ENCODE results near the gene MORN2.
"Not testable (repeated sequence)": the region's sequence is repeated elsewhere in the genome, so short reads cannot be mapped to it uniquely, and the experiment has no call there.

The MORN2 gene

GRCh38 chr2:38827539-38828145, 48.1 kb upstream of the MORN2 start:
- H3K27ac ChIP-seq (ENCODE audit: extremely low read depth, low read depth, low read length); H3K9me3 ChIP-seq (ENCODE audit: control insufficient read depth, insufficient read depth, low read depth, low read length); H3K4me1 ChIP-seq (ENCODE audit: control insufficient read depth, insufficient read depth, low read length); CTCF ChIA-PET; H3K4me3 ChIP-seq (ENCODE audit: low read depth, low read length): not testable (repeated sequence)
- peak; percentile 63 for TF ChIP-seq ZNF398 (tag by site-specific recombination; IDR thresholded peaks at IDR 0.05)
- POLR2A ChIA-PET = interaction anchor here (2.5 kb wide), 1 partner anchor 76 kb away, joined by 14 read pairs; the partner anchor contains the start of gene SRSF7
- peaks cover 42 to 48% of the 10 kb centered on the region in 2 experiments for H3K36me3 ChIP-seq (ENCODE audit: control insufficient read depth in 2 of 2, insufficient read depth in 1 of 2, low read length in 2 of 2)

DNA sequence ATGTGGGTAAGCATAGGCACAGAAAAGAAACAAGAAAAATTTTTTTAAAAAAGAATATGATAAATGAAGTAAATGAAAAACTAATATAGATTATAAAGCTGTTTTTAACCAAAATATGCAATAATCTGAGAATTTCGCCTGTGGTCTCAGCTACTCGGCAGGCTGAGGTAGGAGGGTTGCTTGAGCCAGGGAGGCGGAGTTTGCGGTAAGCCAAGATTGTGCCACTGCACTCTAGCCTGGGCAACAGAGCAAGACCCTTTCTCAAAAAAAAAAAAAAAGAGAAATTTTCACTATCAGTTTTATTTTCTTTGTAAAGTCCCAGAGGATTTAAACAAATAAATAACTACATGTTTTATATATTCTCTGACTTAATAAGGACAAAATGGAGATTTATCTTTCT, 47.3 kb upstream of the MORN2 start:
- Histone ChIP-seq H3K36me3 (ENCODE audit: control insufficient read depth in 2 of 2, insufficient read depth in 1 of 2, low read length in 2 of 2) (peaks cover 36 to 48% of the 10 kb centered on the region in 2 experiments; a peak in 2 of 3 replicates), H3K27ac (ENCODE audit: extremely low read depth, low read depth, low read length) (no peak overlapping the region), H3K4me1 (ENCODE audit: control insufficient read depth, insufficient read depth, low read length) (no peaks in the 10 kb centered on the region), H3K4me3 (ENCODE audit: low read depth, low read length) (no peak overlapping the region), H3K9me3 (ENCODE audit: control insufficient read depth, insufficient read depth, low read depth, low read length) (no peaks in the 10 kb centered on the region)
- 0 out of 2 replicates have a peak, but pooled peaks have one; percentile 12 for TF ChIP-seq ZNF121 (tag by site-specific recombination; IDR thresholded peaks at IDR 0.05)
- TF ChIP-seq ZNF324 (tag by site-specific recombination; IDR thresholded peaks at IDR 0.05) = no peak
- POLR2A ChIA-PET = interaction anchor here (2.5 kb wide), 1 partner anchor 77 kb away, joined by 14 read pairs; the partner anchor contains the start of gene SRSF7
- CTCF ChIA-PET = interaction anchor here (0.6 kb wide), 2 partner anchors 247 to 266 kb away, joined by 3 to 4 read pairs; no protein-coding TSS in a partner anchor

DNA sequence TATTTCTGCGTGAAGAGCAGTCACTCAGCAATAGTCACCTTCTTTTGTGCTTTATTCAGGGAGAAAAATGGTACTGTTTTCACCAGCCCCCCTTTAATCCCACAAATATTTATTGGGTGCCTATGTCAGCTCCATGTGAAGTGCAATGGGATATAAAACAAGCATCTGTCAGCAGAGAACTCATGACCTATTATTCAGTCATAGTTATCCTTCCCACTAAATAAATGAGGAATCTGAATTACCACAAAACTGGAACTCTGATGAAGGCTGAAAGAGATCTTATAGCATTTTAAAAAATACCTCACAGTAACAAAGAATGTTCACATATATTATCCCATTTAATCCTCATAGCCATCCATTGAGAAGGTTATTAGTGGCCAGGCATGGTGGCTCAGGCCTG, 45.8 kb upstream of the MORN2 start:
- Histone ChIP-seq H3K4me1 (ENCODE audit: control insufficient read depth, insufficient read depth, low read length) (no peaks in the 10 kb centered on the region), H3K9me3 (ENCODE audit: control insufficient read depth, insufficient read depth, low read depth, low read length) (no peaks in the 10 kb centered on the region), H3K27ac (ENCODE audit: extremely low read depth, low read depth, low read length) (no peak overlapping the region), H3K4me3 (ENCODE audit: low read depth, low read length) (no peak overlapping the region), H3K36me3 (ENCODE audit: control insufficient read depth in 2 of 2, insufficient read depth in 1 of 2, low read length in 2 of 2) (peaks cover 34 to 46% of the 10 kb centered on the region in 2 experiments)
- ChIA-PET POLR2A (no interaction called here), CTCF (interaction anchor here (0.7 kb wide), 2 partner anchors 89 to 241 kb away, joined by 3 to 4 read pairs; no protein-coding TSS in a partner anchor)
- TF ChIP-seq GLI2 (tag by site-specific recombination; IDR thresholded peaks at IDR 0.05; ENCODE audit: borderline replicate concordance, low read depth) (no peak), ZNF514 (tag by site-specific recombination; IDR thresholded peaks at IDR 0.05) (no peak), ZIC2 (tag by site-specific recombination; IDR thresholded peaks at IDR 0.05) (no peak), ZNF341 (tag by site-specific recombination; IDR thresholded peaks at IDR 0.05; ENCODE audit: low read depth) (no peak), ZNF19 (tag by site-specific recombination; IDR thresholded peaks at IDR 0.05; ENCODE audit: low read depth) (no peak), ZNF776 (tag by site-specific recombination; IDR thresholded peaks at IDR 0.05; ENCODE audit: borderline replicate concordance) (no peak), WT1 (tag by site-specific recombination; IDR thresholded peaks at IDR 0.05) (no peak), KLF8 (tag by site-specific recombination; IDR thresholded peaks at IDR 0.05) (no peak), ZNF623 (tag by site-specific recombination; IDR thresholded peaks at IDR 0.05) (no peak), ZNF600 (tag by site-specific recombination; IDR thresholded peaks at IDR 0.05) (no peak)
- TF ChIP-seq, protein P1, sequence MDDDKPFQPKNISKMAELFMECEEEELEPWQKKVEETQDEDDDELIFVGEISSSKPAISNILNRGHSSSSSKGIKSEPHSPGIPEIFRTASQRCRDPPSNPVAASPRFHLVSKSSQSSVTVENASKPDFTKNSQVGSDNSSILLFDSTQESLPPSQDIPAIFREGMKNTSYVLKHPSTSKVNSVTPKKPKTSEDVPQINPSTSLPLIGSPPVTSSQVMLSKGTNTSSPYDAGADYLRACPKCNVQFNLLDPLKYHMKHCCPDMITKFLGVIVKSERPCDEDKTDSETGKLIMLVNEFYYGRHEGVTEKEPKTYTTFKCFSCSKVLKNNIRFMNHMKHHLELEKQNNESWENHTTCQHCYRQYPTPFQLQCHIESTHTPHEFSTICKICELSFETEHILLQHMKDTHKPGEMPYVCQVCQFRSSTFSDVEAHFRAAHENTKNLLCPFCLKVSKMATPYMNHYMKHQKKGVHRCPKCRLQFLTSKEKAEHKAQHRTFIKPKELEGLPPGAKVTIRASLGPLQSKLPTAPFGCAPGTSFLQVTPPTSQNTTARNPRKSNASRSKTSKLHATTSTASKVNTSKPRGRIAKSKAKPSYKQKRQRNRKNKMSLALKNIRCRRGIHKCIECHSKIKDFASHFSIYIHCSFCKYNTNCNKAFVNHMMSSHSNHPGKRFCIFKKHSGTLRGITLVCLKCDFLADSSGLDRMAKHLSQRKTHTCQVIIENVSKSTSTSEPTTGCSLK (tag by site-specific recombination; IDR thresholded peaks at IDR 0.05) = no peak

Measured in HEK293 (cell line).